GM23338 (cell line): ENCODE results near the gene UST.

ENCODE experiments used
- CTCF ChIP-seq, 2 experiments: fragments of 200-600 bp in 1 of 2; sonication (generic) in 1 of 2; conservative IDR thresholded peaks; 2 replicates each; pipeline versions ENCODE4 v1.5.1 to v1.6.1; 2016 to 2017; ENCODE audit warnings: antibody characterized with exemption in 2 of 2, low read depth in 2 of 2, mild to moderate bottlenecking in 2 of 2, moderate library complexity in 1 of 2
- JUNB ChIP-seq: IDR thresholded peaks from one replicate; pipeline ENCODE4 v1.6.1; 2016; ENCODE audit warnings: antibody characterized with exemption; ENCODE audit not compliant: unreplicated experiment
- POLR2AphosphoS5 ChIP-seq: IDR thresholded peaks from 2 replicates; pipeline ENCODE4 v1.6.1; 2016; ENCODE audit warnings: antibody characterized with exemption, low read depth
- ZNF114 ChIP-seq: fragments of 250-450 bp; sonication (Bioruptor Pico); IDR thresholded peaks from 2 replicates; pipeline ENCODE4 v1.5.0; 2020; ENCODE audit warnings: mild to moderate bottlenecking, moderate library complexity
- ZNF331 ChIP-seq: fragments of 250-450 bp; sonication (Bioruptor Pico); IDR thresholded peaks from 2 replicates; pipeline ENCODE4 v1.5.0; 2020; ENCODE audit warnings: low read depth, mild to moderate bottlenecking, moderate library complexity

- no peak for TF ChIP-seq CTCF (conservative IDR thresholded peaks at IDR 0.05; ENCODE audit: low read depth in 2 of 2)
- no peak for TF ChIP-seq JUNB
- TF ChIP-seq POLR2AphosphoS5 = no peak
- no peak for TF ChIP-seq ZNF114 (CRISPR knock-in tag)
- TF ChIP-seq ZNF331 = no peak
Measured at GRCh38 chr6:148805777-148806176, 58.9 kb downstream of the UST start.
